Activated CD8-positive, alpha-beta memory T cell treated with anti-CD3 and anti-CD28 coated beads, Interleukin-2, amount 50 U/mL, for 24 hours (primary cell): ENCODE measurements around the gene CFAP126.
"Not testable (repeated sequence)": the region's sequence is repeated elsewhere in the genome, so short reads cannot be mapped to it uniquely, and the experiment has no call there.

Experiments
- DNase-seq: peaks from one replicate; pipeline ENCODE4 v3.0.0-alpha.2; 2020; ENCODE audit errors: extremely low read depth

CFAP126 gene

DNA sequence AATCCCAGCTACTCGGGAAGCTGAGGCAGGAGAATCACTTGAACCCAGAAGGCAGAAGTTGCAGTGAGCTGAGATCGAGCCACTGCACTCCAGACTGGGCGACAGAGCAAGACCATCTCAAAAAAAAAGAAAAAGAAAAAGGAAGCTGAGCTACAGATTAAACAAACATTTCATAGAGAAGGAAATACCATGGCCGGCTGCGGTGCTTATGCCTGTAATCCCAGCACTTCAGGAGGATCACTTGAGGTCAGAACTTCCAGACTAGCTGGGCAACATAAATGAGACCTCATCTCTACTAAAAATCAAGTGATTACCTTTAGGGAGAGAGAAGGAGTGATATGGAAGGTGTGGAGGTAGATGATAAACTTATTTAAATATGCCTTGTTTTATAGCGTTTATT is 14.0 kb upstream of the CFAP126 start:
- no peak for DNase-seq

DNA sequence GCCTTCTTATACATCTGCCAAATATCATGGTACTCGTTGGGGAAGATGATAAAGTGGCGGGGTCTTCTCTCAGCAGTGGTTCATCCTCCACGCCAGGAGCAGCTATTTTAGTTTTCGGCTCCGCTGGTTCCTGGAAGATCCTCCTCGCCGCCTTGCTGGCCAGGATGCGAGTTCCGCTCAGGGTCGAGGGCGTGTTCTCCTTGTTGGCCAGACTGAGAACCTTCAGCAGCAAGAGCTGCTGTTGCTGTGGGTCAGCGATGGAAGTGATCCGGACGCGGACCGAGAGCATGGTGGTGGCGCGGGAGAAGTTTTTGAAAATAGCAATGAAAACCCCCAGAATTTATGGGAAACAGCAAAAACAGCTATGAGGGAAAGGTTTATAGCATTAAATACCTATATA is 11.4 kb upstream of the CFAP126 start:
- no peak for DNase-seq

DNA sequence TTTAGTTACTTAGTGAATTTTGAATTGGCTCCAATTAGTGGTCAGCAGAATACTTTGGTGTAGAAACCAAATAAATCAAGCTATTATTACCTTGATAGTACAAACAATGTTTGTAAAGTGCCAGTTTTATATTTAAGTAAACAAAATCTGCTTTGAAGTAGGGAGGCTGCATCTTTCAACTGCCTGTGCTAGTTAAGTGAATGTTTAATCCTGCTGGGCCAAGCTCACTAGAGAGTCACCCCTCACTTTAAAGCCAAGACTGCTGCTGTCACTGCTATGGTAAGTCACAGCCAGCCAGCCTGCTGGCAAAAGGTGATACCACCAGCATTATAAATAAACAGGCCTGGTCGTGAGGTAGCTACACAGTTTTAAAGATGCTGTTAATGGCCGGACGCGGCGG is 10.3 kb upstream of the CFAP126 start:
- no peak for DNase-seq

GRCh38 chr1:161374373-161374772 is 6.7 kb upstream of the CFAP126 start:
- no peak for DNase-seq

DNA sequence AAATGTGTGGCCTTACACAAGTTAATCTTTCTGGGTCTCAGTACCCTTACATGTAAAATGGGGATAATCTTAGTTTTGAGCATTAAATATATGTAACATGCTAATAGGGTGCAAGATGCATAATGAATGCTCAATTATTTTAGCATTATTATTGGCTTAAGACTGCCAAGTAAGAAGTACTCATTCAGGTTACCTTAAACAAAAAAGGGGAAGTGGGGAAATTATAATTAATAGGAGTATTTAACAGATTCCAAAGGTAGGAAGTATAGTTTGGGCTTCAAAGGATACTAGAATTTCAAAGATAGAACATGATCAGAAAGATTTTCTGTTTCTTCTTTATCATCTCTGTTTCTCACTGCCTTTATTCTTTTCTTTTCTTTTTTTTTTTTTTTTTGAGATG is 5.8 kb upstream of the CFAP126 start:
- DNase-seq, result no peak

GRCh38 chr1:161365207-161365606 is 2.5 kb downstream of the CFAP126 start:
- no peak for DNase-seq

DNA sequence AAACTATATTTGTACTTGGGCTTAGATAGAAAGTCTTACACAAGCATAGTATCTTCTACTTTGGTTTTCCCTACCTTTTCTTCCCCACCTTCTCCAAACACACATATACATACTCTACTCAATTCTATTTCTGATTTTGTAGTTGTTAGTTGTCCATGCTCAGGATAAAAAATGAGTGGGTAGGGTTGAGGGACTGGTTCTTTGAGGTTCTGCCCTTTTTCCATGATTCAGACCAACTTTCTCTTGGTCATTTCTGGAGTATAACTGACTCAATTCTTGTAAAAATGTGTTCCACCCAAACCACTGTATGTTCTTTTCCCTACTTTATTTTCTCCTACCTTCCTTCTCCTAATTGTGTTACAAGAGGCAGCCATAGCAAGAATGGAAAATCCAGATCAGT is 3.3 kb downstream of the CFAP126 start:
- no peak for DNase-seq

DNA sequence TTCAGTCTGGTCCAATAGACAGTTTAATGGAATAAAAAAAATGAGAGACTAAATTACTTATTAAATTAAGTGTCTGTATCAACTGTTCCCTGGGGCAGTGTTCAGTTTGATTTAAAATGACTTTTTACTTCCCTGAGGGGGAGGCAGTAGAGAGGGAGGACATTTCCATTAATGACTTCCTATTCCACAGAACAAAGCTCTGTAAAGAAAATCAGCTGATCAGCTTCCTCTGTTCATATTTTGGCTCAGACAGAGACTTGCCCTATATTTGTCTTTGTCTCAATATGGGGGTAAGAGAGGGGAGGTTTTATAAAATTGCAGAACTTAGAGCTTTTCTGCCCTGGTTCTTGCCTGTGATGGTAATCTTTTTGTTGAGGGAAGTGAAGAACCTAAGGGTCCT is 8.4 kb downstream of the CFAP126 start:
- no peak for DNase-seq

DNA sequence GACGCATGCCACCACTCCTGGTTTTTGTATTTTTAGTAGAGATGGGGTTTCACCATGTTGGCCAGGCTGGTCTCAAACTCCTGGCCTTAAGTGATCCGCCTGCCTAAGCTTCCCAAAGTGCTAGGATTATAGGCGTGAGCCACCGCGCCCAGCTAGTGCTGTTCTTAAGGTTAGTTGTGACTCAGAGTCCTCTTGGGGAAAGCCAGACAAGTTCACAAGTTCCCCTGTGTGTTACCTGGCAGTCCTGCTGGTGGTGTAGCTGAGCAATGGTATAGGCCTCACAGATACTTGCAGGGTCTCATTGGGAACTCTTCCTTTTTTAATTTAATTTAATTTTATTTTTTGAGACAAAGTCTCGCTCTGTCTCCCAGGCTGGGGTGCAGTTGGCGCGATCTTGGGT is 10.6 kb downstream of the CFAP126 start:
- no peak for DNase-seq

- DNase-seq, result no peak
Measured at GRCh38 chr1:161351482-161351881, 16.2 kb downstream of the CFAP126 start.

DNA sequence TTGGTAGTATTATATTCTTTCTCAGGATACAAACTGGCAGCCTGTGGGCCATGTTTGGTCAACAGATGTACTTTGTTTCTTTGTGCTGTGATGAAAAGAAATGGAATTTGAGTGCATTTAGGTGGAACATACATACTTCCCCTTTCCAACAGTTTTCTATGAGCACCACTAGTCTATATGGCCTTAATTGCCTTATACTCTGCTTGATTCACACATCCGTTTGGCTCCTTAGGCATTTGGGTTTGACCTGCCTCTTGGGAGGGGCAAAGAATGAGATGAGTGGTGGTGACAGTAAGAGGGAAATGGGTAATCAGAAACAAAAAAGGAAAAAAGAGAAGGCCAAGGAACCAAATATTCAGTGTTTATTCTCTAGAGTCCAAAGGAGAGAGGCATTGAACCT is 17.0 kb downstream of the CFAP126 start:
- DNase-seq, result no peak

DNA sequence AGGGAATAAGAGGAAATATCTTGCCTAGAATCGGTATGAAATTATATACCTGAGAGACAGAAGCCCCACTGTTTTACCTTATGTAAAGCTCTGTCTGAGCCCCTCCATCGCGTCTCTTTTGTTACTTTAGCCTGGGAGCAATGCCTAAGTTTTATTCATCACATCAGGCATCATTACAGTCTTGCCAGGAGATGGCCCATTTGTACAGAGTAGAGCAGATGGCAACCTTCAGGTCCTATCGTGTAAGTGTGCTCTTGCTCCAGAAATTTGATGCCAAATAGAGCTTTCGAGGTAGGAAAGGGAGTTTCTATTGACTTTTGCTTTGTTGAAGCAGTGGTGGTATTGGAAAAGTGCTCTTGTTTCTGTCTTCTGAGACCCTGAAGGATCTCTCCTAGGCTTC is 24.9 kb downstream of the CFAP126 start:
- DNase-seq, result no peak

DNA sequence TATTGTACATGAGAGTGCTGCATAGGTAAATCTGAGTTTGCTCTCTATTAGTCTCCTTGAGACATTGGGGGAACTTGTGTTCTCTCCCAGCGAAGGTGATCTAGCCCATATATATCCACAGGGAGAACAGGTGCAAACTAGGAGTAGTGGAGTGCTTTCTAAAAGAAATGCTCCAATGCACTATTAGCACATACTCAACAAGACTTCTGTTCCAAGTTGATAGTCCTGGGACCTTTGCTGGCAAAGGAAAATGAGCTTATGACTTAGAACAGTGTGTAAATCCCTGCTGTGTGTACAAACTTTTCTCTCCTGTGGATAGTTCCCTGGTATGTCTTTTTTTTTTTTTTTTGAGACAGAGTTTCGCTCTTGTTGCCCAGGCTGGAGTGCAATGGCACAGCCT is 25.5 kb downstream of the CFAP126 start:
- no peak for DNase-seq

DNA sequence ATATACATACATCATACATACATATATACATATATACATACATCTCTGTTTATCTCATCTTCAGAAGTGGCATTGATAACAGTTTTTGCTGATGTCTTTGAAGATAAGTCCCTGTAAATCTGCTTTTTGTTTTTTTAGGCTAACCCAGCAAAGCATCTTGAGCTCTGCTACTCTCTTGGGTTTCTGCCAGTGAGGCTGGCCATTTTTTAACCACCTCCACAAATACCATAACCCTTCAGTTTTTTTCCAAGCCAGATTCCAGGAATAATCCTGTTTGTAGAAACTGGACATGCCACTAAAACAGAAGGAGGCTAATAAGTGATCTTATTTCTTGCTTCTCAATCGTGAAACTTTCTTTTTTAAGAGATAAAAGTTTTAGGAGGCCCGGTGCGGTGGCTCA is 31.9 kb downstream of the CFAP126 start:
- DNase-seq, result no peak

GRCh38 chr1:161333166-161333565 is 34.5 kb downstream of the CFAP126 start:
- DNase-seq, result no peak

GRCh38 chr1:161330346-161330745 is 37.3 kb downstream of the CFAP126 start:
- no peak for DNase-seq

- DNase-seq, result no peak
Measured at GRCh38 chr1:161324020-161324419, 43.7 kb downstream of the CFAP126 start.

DNA sequence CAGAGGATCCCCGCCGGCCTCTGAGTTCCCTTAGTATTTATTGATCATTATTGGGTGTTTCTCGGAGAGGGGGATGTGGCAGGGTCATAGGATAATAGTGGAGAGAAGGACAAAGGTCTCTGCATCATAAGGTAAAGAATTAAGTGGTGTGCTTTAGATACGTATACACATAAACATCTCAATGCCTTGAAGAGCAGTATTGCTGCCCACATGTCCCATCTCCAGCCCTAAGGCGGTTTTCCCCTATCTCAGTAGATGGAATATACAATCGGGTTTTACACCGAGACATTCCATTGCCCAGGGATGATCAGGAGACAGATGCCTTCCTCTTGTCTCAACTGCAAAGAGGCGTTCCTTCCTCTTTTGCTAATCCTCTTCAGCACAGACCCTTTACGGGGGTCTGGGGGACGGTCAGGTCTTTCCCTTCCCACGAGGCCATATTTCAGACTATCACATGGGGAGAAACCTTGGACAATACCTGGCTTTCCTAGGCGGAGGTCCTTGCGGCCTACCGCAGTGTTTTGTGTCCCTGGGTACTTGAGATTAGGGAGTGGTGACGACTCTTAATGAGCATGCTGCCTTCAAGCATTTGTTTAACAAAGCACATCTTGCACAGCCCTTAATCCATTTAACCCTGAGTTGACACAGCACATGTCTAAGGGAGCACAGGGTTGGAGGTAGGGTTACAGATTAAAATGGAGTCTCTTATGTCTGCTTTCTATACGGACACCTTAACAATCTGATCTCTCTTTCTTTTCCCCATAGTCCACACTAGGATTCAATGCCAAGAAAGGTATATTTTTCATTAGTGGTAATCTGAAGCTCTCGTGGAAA is 51.6 kb downstream of the CFAP126 start:
- not testable (repeated sequence) for DNase-seq
